Ovary (tissue), 3 donors: Measurements from ENCODE around the gene OBSCN.

Experiments used
- CTCF ChIP-seq, 3 donors: fragments of 450-650 bp in 2 of 3; fragments of 200-600 bp in 1 of 3; IDR thresholded peaks; one replicate each; pipeline versions ENCODE4 v1.5.1 to v1.8.0; 2016 to 2022; ENCODE audit warnings: antibody characterized with exemption in 3 of 3, mild to moderate bottlenecking in 1 of 3
- POLR2A ChIP-seq: fragments of 450-650 bp; IDR thresholded peaks from one replicate; pipeline ENCODE4 v1.6.1; 2017; ENCODE audit warnings: antibody characterized with exemption, mild to moderate bottlenecking, moderate library complexity
- donor health status: DM: no; HTN: no; CAD: no.

- TF ChIP-seq CTCF (IDR thresholded peaks at IDR 0.05) (no peak), POLR2A (no peak)
These were observed 6.3 kb downstream of the OBSCN start for GRCh38 chr1:228213917-228214808.
